ENCODE measurements around the gene SRRM2. TPM values are rescaled to one million over a fixed set of nuclear protein-coding genes. Genes with fewer than 3 reads are reported as not detected.
A peak's percentile ranks its signal among the peaks of the same experiment; 100 is the strongest.

The SRRM2 gene
- total RNA-seq, 6 experiments from 2014 or later, result 111 to 419 (median 289) TPM

DNA sequence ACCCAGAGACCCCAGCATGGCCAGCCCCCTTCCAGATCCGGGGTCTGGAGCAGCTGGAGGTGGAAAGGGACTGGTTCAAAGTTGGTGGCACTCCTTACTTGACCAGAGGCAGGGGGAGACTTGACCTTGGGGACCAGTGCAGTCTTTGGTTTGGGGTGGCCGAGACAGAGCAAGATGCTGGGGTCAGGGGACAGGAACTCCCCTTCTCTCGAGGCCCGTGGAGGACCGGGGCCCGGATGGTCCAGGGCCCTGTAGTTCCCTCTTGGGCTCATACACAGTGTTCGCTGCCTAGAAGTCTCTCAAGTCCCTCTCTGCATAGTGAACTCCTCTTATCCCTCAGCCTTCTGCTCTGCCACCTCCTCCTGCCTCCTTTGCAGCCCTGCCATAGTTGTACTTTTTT lies 35.5 kb downstream of the SRRM2 start:
- peaks cover 0 to 12% of the 10 kb centered on the region in 2 donors for H3K27me3 ChIP-seq
- intact Hi-C loops (cut with DNase I), result no loop called here
- TF ChIP-seq, protein P1, sequence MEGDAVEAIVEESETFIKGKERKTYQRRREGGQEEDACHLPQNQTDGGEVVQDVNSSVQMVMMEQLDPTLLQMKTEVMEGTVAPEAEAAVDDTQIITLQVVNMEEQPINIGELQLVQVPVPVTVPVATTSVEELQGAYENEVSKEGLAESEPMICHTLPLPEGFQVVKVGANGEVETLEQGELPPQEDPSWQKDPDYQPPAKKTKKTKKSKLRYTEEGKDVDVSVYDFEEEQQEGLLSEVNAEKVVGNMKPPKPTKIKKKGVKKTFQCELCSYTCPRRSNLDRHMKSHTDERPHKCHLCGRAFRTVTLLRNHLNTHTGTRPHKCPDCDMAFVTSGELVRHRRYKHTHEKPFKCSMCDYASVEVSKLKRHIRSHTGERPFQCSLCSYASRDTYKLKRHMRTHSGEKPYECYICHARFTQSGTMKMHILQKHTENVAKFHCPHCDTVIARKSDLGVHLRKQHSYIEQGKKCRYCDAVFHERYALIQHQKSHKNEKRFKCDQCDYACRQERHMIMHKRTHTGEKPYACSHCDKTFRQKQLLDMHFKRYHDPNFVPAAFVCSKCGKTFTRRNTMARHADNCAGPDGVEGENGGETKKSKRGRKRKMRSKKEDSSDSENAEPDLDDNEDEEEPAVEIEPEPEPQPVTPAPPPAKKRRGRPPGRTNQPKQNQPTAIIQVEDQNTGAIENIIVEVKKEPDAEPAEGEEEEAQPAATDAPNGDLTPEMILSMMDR (IDR thresholded peaks at IDR 0.05), result no peak
- TF ChIP-seq POLR2A (IDR thresholded peaks at IDR 0.05), result no peak
- WGBS (ENCODE audit: insufficient coverage, low coverage, low lambda C conversion rate, missing lambda C conversion rate), result 7% methylated on average over 3 of the region's 7 CpGs
- no peak overlapping the region for H3K27ac ChIP-seq
- no peaks in the 10 kb centered on the region for H3K36me3 ChIP-seq
- ATAC-seq (no peak), DNase-seq (no peak)
- H3K4me1 ChIP-seq, result peaks cover 0 to 4% (median 0%) of the 10 kb centered on the region in 4 donors
- no peak overlapping the region for H3K4me3 ChIP-seq
- H3K9me3 ChIP-seq, result no peaks in the 10 kb centered on the region

GRCh38 chr16:2790631-2791030 lies 38.2 kb downstream of the SRRM2 start:
- Histone ChIP-seq H3K27me3 (peaks cover 0 to 9% of the 10 kb centered on the region in 2 donors), H3K36me3 (no peaks in the 10 kb centered on the region), H3K4me3 (no peak overlapping the region), H3K4me1 (no peaks in the 10 kb centered on the region), H3K27ac (no peak overlapping the region), H3K9me3 (no peaks in the 10 kb centered on the region)
- peak in 1 of 3 donors; percentile 16 for DNase-seq
- 80% methylated on average over 2 of the region's 5 CpGs for WGBS (ENCODE audit: insufficient coverage, low coverage, low lambda C conversion rate, missing lambda C conversion rate)
- ATAC-seq, result no peak
- no peak for TF ChIP-seq POLR2A (IDR thresholded peaks at IDR 0.05)
- TF ChIP-seq, protein P1 (IDR thresholded peaks at IDR 0.05), result no peak
- intact Hi-C loops (cut with DNase I), result no loop called here

DNA sequence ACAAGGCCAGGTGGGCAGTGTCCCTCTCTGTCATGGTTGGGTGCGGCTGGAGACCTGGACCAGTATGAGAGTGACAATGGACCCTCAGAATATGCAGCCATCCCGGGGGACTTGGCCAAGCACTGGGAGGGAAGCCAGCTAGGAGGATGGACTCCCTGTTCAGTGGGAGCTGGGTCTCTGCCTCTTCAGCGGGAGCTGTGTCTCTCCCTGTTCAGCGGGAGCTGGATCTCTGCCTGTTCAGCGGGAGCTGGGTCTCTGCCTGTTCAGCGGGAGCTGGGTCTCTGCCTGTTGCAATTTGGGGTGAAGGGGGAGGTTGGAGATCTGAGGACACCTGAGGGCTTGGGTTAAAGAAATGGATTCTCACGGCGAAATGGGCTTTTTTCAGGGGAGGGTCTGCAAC lies 38.7 kb downstream of the SRRM2 start:
- intact Hi-C loops (cut with DNase I), result no loop called here
- Histone ChIP-seq H3K4me1 (no peaks in the 10 kb centered on the region), H3K4me3 (no peak overlapping the region), H3K36me3 (no peaks in the 10 kb centered on the region), H3K27ac (no peak overlapping the region), H3K27me3 (peaks cover 0 to 4% of the 10 kb centered on the region in 2 donors), H3K9me3 (no peaks in the 10 kb centered on the region)
- WGBS (ENCODE audit: insufficient coverage, low coverage, low lambda C conversion rate, missing lambda C conversion rate), result 67% methylated on average over 4 of the region's 8 CpGs
- TF ChIP-seq POLR2A (IDR thresholded peaks at IDR 0.05), result no peak
- TF ChIP-seq, protein P1 (IDR thresholded peaks at IDR 0.05), result no peak
- DNase-seq, result peak in 1 of 3 donors; percentile 33
- no peak for ATAC-seq

- H3K4me3 ChIP-seq, result no peak overlapping the region
- no peaks in the 10 kb centered on the region for H3K36me3 ChIP-seq
- 63% methylated on average over 10 of the region's 10 CpGs for WGBS (ENCODE audit: insufficient coverage, low coverage, low lambda C conversion rate, missing lambda C conversion rate)
- TF ChIP-seq, protein P1 (IDR thresholded peaks at IDR 0.05), result no peak
- no peak for TF ChIP-seq POLR2A (IDR thresholded peaks at IDR 0.05)
- intact Hi-C loops (cut with DNase I), result no loop called here
- no peak for ATAC-seq
- no peaks in the 10 kb centered on the region for H3K4me1 ChIP-seq
- H3K27me3 ChIP-seq, result no peaks in the 10 kb centered on the region
- H3K27ac ChIP-seq, result no peak overlapping the region
- H3K9me3 ChIP-seq, result no peaks in the 10 kb centered on the region
- no peak for DNase-seq
These were observed 40.5 kb downstream of the SRRM2 start for GRCh38 chr16:2792940-2793339.
